ENCODE data around the gene SH3RF3. TPM values are rescaled to one million over a fixed set of nuclear protein-coding genes. Genes with fewer than 3 reads are reported as not detected.

The SH3RF3 gene
- polyA plus RNA-seq, 1 of the 3 experiments (the other 2 are of a cell fraction): 1.9 TPM

GRCh38 chr2:109233643-109234042 is 104.6 kb downstream of the SH3RF3 start:
- Histone ChIP-seq H3K27me3 (ENCODE audit: insufficient read depth) (no peaks in the 10 kb centered on the region), H3K9me3 (no peaks in the 10 kb centered on the region), H3F3A (replicated peaks; ENCODE audit: insufficient read depth) (no peaks in the 10 kb centered on the region), H4K20me1 (ENCODE audit: insufficient read depth) (no peaks in the 10 kb centered on the region), H3K79me2 (ENCODE audit: insufficient read depth) (peaks cover 18% of the 10 kb centered on the region; the same call in 1 of the 2 replicates), H3K27ac (ENCODE audit: low read depth in 2 of 2, low read length in 1 of 2) (no peak overlapping the region), H3K36me3 (replicated peaks in 1 of 2; ENCODE audit: control insufficient read depth in 1 of 2, insufficient read depth in 2 of 2, low read length in 1 of 2) (no peaks in the 10 kb centered on the region), H3K4me2 (no peak overlapping the region), H2AFZ (ENCODE audit: low read depth) (no peak overlapping the region), H3K9ac (no peak overlapping the region), H3K4me1 (ENCODE audit: control insufficient read depth in 1 of 2, insufficient read depth in 2 of 2, low read depth in 1 of 2, low read length in 1 of 2) (peaks cover 0 to 13% of the 10 kb centered on the region in 2 experiments; a peak in 2 of 4 replicates), H3K4me3 (ENCODE audit: low read depth in 2 of 2, low read length in 1 of 2) (no peak overlapping the region), H3K9me2 (no peaks in the 10 kb centered on the region)
- CTCF ChIA-PET: interaction anchor here (0.6 kb wide), 1 partner anchor 463 kb away, joined by 4 read pairs; no protein-coding TSS in a partner anchor
- POLR2A ChIA-PET: no interaction called here
- no peak for DNase-seq
- TF ChIP-seq SMC3 (IDR thresholded peaks at IDR 0.05; ENCODE audit: low read depth, low read length) (no peak), USF2 (IDR thresholded peaks at IDR 0.05; ENCODE audit: borderline replicate concordance, low read depth, low read length) (no peak), PBX3 (IDR thresholded peaks at IDR 0.05) (no peak), RAD21 (IDR thresholded peaks at IDR 0.05; ENCODE audit: low read length) (no peak), MAX (IDR thresholded peaks at IDR 0.05; ENCODE audit: low read depth) (no peak), ELF1 (IDR thresholded peaks at IDR 0.05) (no peak), RFX5 (IDR thresholded peaks at IDR 0.05; ENCODE audit: low read length) (no peak), NFIC (IDR thresholded peaks at IDR 0.05; ENCODE audit: borderline replicate concordance) (no peak), EZH2phosphoT487 (IDR thresholded peaks at IDR 0.05; ENCODE audit: borderline replicate concordance, low read depth) (no peak), NRF1 (IDR thresholded peaks at IDR 0.05; ENCODE audit: low read depth, low read length) (no peak), POLR2AphosphoS5 (IDR thresholded peaks at IDR 0.05; ENCODE audit: low read depth, low read length) (no peak), REST (IDR thresholded peaks at IDR 0.05; ENCODE audit: low read depth, low read length) (no peak), FOXJ3 (CRISPR knock-in tag; IDR thresholded peaks at IDR 0.05) (no peak)
- WGBS (ENCODE audit: low lambda C conversion rate): 80% methylated on average over 4 of the region's 4 CpGs

Data from SK-N-SH (cell line).